Kidney (tissue), 14 donors: Measurements from ENCODE around the gene GPC2. TPM values are rescaled to one million over a fixed set of nuclear protein-coding genes. Genes with fewer than 3 reads are reported as not detected.

Source experiments
- DNase-seq, 5 donors: peaks; one replicate each; pipeline ENCODE4 v3.0.0-alpha.2; 2013 to 2020
- FAIRE-seq: peaks from 2 replicates; lab custom pipeline; 2012; peaks lifted over from hg19 to GRCh38; lab: Jason Lieb, UNC
- H3K27ac ChIP-seq, 2 donors: one replicate each; pipeline ENCODE4 v1.7.0; 2013; ENCODE audit warnings: low read depth in 2 of 2, low read length in 2 of 2, inconsistent platforms in 1 of 2
- H3K27me3 ChIP-seq: one replicate; pipeline ENCODE4 v1.7.1; 2013; ENCODE audit warnings: low read length, inconsistent platforms; ENCODE audit not compliant: control insufficient read depth, insufficient read depth
- H3K36me3 ChIP-seq, 3 donors: one replicate each; pipeline versions ENCODE4 v1.7.0 to v1.7.1; 2013; ENCODE audit warnings: low read length in 3 of 3, control low read depth in 1 of 3, inconsistent platforms in 1 of 3; ENCODE audit not compliant: insufficient read depth in 3 of 3, control insufficient read depth in 2 of 3
- H3K4me1 ChIP-seq, 3 donors: one replicate each; pipeline versions ENCODE4 v1.7.0 to v1.7.1; 2013; ENCODE audit warnings: low read length in 3 of 3, inconsistent platforms in 1 of 3, low read depth in 1 of 3; ENCODE audit not compliant: control insufficient read depth in 2 of 3, insufficient read depth in 2 of 3
- H3K4me3 ChIP-seq, 3 donors: one replicate each; pipeline versions ENCODE4 v1.7.0 to v1.8.1; 2013; ENCODE audit warnings: low read length in 3 of 3, control low read depth in 1 of 3, inconsistent platforms in 1 of 3
- H3K9ac ChIP-seq, 3 donors: one replicate each; pipeline versions ENCODE4 v1.7.0 to v1.7.1; 2013; ENCODE audit warnings: low read length in 3 of 3, control low read depth in 1 of 3, inconsistent platforms in 1 of 3
- H3K9me3 ChIP-seq, 3 donors: one replicate each; pipeline versions ENCODE4 v1.7.0 to v1.7.1; 2013; ENCODE audit warnings: low read length in 3 of 3, control low read depth in 1 of 3, inconsistent platforms in 1 of 3; ENCODE audit not compliant: control insufficient read depth in 2 of 3, insufficient read depth in 1 of 3
- CTCF ChIP-seq: IDR thresholded peaks from 3 replicates; pipeline ENCODE4 v1.5.1; 2012; ENCODE audit warnings: mild to moderate bottlenecking, moderate library complexity, borderline replicate concordance; ENCODE audit not compliant: insufficient read depth; ENCODE audit errors: extremely low read depth
- intact Hi-C: fragments of 100-400 bp; cut with DNase I; formaldehyde crosslinking; loops from one replicate; pipeline ENCODE4 v1.11.1; 2022
- polyA plus RNA-seq: library from polyadenylated mRNA; stranded (reverse); fragments of 350-450 nt; fragmentation: Illumina TruSeq; extraction: RNeasy Lipid Tissue Mini Kit (QIAGEN cat#74804); gene quantifications from one replicate; pipeline ENCODE4 v1.2.3, GENCODE V29; 2014; ENCODE audit warnings: low read depth, low replicate concordance; ENCODE audit not compliant: insufficient read depth
- total RNA-seq: library from RNA; stranded (reverse); fragmentation: NEBNext Ultra II Directional; extraction: Animal tissue kit (Norgen Biotek cat#: 25700); gene quantifications from one replicate; pipeline ENCODE4 v1.2.1, GENCODE V29; 2021
- donor health status: control.
- donor health status: control.
- donor health status: control.
- donor health status: control.
- donor health status: control.
- donor health status: DM: yes; HTN: yes; CAD: no.
- donor health status: Normal renal cell carcinoma (clear cell type).

GPC2 gene
- total and polyA plus RNA-seq, 2 donors from 2014 or later: 0.73 to 1.8 TPM

GRCh38 chr7:100163006-100163531 is 14.1 kb downstream of the GPC2 start:
- intact Hi-C loops: no loop called here
- Histone ChIP-seq H3K27me3 (no peaks in the 10 kb centered on the region), H3K4me1 (peaks cover 0 to 4% (median 0%) of the 10 kb centered on the region in 3 donors), H3K27ac (no peak overlapping the region), H3K9ac (no peak overlapping the region), H3K36me3 (no peaks in the 10 kb centered on the region), H3K9me3 (no peaks in the 10 kb centered on the region), H3K4me3 (no peak overlapping the region)
- no peak for TF ChIP-seq CTCF
- no peak for DNase-seq
- FAIRE-seq: no peak

- intact Hi-C loops: no loop called here
- FAIRE-seq: no peak
- DNase-seq: no peak
- Histone ChIP-seq H3K27me3 (no peaks in the 10 kb centered on the region), H3K36me3 (peaks cover 2 to 9% (median 3%) of the 10 kb centered on the region in 3 donors), H3K9ac (no peak overlapping the region), H3K9me3 (no peaks in the 10 kb centered on the region), H3K27ac (no peak overlapping the region), H3K4me3 (no peak overlapping the region), H3K4me1 (peaks cover 0 to 8% (median 4%) of the 10 kb centered on the region in 3 donors)
- no peak for TF ChIP-seq CTCF
Observed at GRCh38 chr7:100160067-100160466, 17.1 kb downstream of the GPC2 start.

- H3K9me3 ChIP-seq: no peaks in the 10 kb centered on the region
- peak overlapping the region; percentile 31 to 75 (median 59) for H3K9ac ChIP-seq
- H3K4me3 ChIP-seq: peak overlapping the region; percentile 61 to 72 (median 71)
- intact Hi-C loops: no loop called here
- FAIRE-seq (no peak), DNase-seq (peak in 1 of 5 donors; percentile 50)
- peaks cover 0 to 8% (median 4%) of the 10 kb centered on the region in 3 donors for H3K4me1 ChIP-seq
- H3K27me3 ChIP-seq: no peaks in the 10 kb centered on the region
- H3K36me3 ChIP-seq: peaks cover 2 to 13% (median 3%) of the 10 kb centered on the region in 3 donors
- H3K27ac ChIP-seq: peak overlapping the region in 1 of 2 donors; percentile 13
- TF ChIP-seq CTCF: no peak
Observed at GRCh38 chr7:100159099-100159623, 18.0 kb downstream of the GPC2 start.
